Activated naive CD8-positive, alpha-beta T cell treated with anti-CD3 and anti-CD28 coated beads, Interleukin-2, amount 50 U/mL, for 16 hours (primary cell): ENCODE results near the gene GLG1.
"Not testable (repeated sequence)": the region's sequence is repeated elsewhere in the genome, so short reads cannot be mapped to it uniquely, and the experiment has no call there.

Experiments
- DNase-seq: peaks from one replicate; pipeline ENCODE4 v3.0.0-alpha.2; 2020; ENCODE audit warnings: low read depth, low spot score

GLG1 gene

DNA sequence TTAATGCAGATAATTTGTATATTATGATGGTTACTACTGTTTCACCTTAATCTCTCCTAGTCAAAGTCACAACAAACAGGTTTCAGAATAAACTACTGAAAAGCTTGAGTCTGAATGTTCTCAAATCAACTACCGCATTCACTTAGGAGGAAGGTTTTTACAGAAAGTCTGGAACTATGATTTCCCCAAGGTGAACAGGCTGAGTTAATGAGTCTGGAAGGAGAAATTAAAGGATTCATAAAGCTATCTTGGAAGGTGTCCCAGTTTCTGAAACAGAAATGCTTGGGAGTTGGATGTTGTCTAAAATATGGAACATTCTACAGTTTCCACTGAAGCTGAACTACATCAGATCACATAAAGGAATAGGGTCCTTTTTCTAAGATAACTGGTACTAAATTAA, 69.2 kb downstream of the GLG1 start:
- DNase-seq, result not testable (repeated sequence)

GRCh38 chr16:74534650-74535049, 72.3 kb downstream of the GLG1 start:
- not testable (repeated sequence) for DNase-seq

DNA sequence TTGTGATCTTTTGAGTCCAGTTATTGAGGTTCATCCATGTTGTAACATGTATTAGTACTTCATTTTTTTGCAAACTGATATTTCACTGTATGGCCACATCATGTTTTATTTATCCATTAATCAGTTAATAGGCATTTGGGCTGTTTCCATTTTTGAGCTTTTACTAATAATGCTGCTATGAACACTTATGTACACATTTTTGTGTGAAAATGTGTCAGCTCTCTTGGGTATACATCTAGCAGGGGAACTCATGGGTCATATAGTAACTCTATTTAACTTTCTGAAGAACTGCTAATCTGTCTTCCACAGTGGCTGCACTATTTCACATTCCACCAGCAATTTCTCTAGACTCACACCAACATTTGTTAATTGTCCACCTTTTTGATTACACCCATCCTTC, 82.0 kb downstream of the GLG1 start:
- DNase-seq, result no peak

DNA sequence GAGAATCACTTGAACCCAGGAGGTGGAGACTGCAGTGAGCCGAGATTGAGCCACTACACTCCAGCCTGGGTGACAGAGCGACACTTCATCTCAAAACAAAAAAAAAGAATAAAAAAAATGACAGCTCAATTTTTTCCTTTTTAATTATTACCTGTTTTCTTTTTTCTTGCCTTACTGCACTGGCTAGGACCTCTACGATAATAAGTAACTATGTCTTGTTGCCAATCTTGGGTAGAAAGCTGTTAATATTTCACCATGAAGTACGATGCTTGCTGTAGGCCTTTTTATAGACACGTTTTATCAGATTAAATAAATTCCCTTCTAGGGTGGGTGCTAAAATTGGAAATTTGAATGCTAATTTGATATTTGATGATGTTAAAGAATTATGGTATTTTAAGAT, 82.8 kb downstream of the GLG1 start:
- DNase-seq, result no peak

DNA sequence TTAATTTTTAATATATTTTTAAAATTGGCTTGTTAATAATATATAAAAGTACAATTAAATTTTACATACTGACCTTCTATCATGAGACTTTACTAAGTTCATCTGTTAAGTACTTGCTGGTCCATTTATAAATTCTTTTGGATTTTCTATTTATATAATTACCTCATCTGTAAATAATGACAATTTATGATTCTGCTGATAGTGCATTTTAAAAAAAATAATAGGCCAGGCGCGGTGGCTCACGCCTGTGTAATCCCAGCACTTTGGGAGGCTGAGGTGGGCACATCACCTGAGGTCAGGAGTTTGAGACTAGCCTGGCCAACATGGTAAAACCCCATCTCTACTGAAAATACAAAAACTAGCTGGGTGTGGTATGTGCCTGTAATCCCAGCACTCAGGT, 83.2 kb downstream of the GLG1 start:
- not testable (repeated sequence) for DNase-seq

- DNase-seq, result no peak
These were observed 84.8 kb downstream of the GLG1 start for GRCh38 chr16:74522160-74522559.

DNA sequence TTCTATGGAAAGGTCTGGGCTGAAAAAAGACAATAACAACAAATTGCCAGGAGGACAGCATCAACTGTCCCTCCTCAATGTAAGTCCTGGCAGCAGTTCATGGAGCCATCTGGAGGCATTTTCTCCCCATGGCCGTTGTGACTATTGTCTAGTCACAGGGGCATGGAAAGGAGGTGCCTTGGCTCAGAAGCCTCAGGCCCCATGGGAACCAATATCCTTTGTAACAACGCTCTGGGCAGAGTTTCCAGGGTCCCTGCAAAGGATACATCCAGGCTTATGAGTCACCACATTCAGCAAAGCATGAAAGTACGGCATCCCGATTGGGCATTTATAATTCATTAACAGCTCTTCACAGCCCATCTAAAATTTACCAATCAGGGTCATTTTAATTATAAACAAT, 85.2 kb downstream of the GLG1 start:
- DNase-seq, result no peak

GRCh38 chr16:74518934-74519333, 88.0 kb downstream of the GLG1 start:
- not testable (repeated sequence) for DNase-seq

GRCh38 chr16:74511961-74512360, 95.0 kb downstream of the GLG1 start:
- DNase-seq, result no peak

- DNase-seq, result no peak
These were observed 101.9 kb downstream of the GLG1 start for GRCh38 chr16:74505011-74505410.

GRCh38 chr16:74503412-74503811, 103.5 kb downstream of the GLG1 start:
- DNase-seq, result no peak

DNA sequence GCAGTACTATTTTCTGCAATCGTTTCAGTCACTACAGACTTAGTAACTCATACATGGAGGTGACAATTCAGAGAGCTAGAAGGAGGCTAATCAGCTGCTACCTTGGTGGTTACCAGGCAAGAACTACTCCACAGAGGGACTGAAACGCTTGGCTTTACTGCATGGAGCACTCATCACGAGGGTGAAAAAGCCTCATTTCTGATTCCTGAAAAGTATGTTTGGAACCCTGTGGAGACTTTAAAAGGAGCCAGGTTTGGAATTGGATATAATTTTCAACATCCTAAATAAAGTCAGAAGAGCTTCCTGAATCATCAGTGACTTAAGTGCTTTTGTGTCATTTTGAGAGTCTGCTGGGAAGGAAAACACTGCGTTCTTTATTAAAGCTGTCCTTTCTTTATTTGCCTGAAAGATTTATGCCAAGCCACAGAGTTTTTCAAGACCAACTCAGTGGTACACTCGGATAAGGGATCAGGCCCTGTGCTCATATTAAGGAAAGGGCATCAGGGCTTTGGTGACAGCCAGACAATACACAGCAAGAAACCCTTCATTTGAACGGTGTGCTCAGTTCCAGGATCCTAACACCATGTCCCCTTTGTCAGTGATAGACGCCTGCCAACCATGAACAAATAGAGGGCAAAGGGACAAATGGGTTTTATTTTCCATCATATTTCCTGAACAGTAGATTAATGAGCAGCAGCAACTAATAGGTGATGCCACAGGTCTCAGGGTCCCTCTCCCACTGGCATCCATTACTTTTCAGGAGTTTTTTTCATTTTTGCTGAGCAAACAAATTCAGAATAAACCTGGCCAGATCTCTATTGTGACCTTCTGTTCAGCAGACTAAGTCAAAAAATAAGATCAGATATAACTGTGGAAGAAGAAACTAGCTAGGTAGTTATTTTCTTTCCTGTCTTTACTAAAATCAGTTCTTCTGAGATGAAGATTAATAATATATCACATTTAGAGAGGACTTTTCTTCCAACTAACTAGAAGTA, 105.1 kb downstream of the GLG1 start:
- DNase-seq, result no peak

DNA sequence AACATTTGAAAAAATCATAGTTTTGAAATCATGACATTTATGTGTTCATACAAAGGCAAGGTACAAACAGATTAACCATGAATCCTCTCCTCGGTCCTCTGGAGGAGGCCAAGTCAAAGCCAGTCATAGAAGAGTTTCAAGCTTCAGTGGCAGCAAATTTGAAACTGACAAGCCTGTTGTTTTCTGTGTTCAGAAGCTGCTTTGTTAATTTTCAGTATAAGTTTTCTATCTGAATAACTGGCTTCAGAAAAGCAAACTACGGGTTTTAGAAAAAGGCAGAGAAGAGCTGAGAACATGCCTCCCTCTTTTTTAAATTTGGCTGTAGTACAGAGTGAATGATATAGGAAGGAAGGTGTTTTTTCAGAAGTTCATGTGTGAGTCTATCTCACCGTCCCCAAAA, 106.0 kb downstream of the GLG1 start:
- DNase-seq, result no peak

DNA sequence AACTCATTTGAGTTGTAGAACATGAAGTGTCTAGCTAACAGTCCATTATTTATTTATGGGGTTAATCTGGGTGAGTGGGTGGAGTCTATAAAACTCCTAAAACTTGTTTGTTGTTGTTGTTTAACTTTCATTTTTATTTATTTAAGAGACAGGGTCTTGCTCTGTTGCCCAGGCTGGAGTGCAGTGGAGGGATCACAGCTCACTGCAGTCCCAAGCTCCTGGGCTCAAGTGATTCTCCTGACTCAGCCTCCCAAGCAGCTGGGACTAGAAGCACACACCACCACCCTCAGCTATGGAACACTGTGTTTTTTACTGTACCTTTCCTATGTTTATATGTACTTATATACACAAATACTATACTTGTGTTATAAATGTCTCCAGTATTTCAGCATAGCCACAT, 107.8 kb downstream of the GLG1 start:
- no peak for DNase-seq

- no peak for DNase-seq
These were observed 109.2 kb downstream of the GLG1 start for GRCh38 chr16:74497761-74498160.

DNA sequence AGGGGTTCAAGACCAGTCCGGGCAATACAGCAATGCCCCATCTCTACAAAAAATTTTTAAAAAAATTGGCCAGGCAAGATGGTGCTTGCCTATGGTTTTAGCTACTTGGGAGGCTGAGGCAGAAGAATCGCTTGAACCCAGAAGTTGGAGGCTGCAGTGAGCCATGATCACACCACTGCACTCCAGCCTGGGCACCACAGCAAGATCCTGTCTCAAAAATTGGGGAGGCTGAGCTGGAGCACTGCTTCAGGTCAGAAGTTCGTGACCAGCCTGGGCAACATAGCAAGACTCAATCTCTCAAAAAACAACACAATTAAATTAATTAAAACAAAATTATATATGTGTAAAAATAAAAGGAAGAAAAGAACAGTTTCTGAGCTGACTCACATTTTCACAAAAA, 110.9 kb downstream of the GLG1 start:
- DNase-seq, result no peak

GRCh38 chr16:74492976-74493375, 113.9 kb downstream of the GLG1 start:
- DNase-seq, result no peak

DNA sequence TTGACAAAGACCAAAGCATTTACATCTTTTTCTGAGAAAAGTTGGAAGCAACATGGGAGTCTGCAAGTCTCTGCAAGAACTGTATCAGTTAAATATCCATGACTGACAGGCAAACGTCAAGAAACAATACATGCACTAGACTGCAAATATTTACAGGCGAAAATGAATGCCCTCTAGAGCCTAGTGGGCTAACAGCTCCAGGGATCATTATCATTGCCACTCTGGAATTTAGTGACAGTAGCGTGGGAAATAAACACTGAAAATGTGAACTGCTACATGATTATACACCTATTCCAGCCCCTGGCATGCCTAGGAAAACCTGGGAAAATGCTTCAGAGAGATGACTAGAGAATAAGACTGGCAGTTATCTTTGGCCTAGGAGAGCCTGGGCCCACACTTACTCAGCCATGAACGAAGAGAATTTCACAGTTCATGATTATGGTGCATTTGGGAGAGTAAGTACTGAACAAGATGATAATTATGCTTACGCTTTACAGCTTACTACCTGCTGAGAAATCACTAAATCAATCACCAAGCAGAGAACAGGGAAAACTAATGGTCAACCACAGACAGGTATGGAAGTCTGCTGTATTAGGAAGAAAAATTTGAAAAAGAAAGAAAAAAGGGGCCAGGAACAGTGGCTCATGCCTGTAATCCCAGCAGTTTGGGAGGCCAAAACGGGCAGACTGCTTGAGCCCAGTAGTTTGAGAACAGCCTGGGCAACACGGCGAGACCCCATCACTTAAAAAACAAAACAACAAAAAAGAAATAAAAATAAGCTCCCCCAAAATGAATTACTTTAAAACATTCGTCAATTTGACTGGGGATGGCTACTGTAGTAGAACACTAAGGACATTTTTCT, 119.0 kb downstream of the GLG1 start:
- no peak for DNase-seq

DNA sequence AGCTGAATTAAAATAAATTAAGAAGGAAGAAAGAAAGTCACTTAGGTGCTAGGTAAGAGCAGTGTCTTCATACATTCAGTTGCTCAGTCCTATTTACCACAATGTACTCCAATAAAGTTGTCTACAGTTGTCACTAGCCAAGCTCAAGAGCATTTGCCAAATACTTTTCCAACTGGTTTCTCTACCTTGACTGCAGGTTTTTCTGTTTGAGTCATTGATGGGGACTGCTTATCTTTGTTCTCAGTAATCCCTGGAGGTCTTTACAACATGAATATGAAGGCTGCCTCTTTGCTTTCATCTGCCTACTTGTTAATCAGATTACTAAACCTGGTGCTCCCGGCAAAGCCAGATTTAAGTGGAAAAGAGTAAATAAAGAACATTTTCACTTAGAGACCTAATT, 121.0 kb downstream of the GLG1 start:
- DNase-seq, result no peak

GRCh38 chr16:74480150-74481029, 126.5 kb downstream of the GLG1 start:
- DNase-seq, result no peak

GRCh38 chr16:74477226-74477625, 129.7 kb downstream of the GLG1 start:
- no peak for DNase-seq

DNA sequence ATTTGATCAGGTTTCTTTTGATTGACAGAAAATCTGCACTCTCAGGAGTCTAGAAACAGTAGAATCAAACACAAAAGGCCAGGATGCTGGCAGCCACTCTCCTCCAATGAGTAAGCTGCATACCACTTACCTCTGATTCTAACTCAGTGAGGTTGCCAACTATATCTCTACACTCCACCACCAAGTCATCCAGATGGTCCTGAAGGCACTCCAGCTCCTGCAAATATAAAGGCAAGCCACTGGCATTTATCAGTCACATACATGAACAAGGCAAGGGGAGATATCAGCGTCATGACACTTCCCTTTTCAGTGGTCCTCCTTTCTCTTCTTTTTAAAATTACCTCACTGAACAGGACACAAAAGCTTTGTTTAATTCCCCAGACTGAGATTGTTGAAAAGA, 132.5 kb downstream of the GLG1 start:
- DNase-seq, result no peak
